HEK293 (cell line): ENCODE data around the gene NEURL2.

Experiments used
- CTCF ChIA-PET: fragments of 350-600 bp; formaldehyde crosslinking; extraction: SDS; loops from one replicate; lab custom pipeline; 2021; ENCODE audit warnings: antibody characterized with exemption; lab: Yijun Ruan, JAX
- POLR2A ChIA-PET: fragments of 300-600 bp; formaldehyde crosslinking; extraction: SDS; loops from one replicate; lab custom pipeline; 2020; ENCODE audit warnings: antibody characterized with exemption, inconsistent platforms; lab: Yijun Ruan, JAX
- H3K27ac ChIP-seq: fragments of 200-500 bp; sonication (Bioruptor generic); 2 replicates; pipeline ENCODE4 v1.5.1; 2014; ENCODE audit warnings: low read depth, low read length, control low read depth, inconsistent platforms; ENCODE audit errors: extremely low read depth
- H3K36me3 ChIP-seq, 2 experiments: fragments of 200-500 bp in 1 of 2; sonication (Bioruptor generic) in 1 of 2; 1 replicate in 1 of 2; 2 replicates in 1 of 2; pipeline ENCODE4 v1.5.1; 2014 to 2017; ENCODE audit warnings: inconsistent platforms in 2 of 2, low read length in 2 of 2; ENCODE audit not compliant: control insufficient read depth in 2 of 2, insufficient read depth in 1 of 2
- H3K4me1 ChIP-seq: fragments of 200-500 bp; sonication (Bioruptor generic); 2 replicates; pipeline ENCODE4 v1.5.1; 2014; ENCODE audit warnings: mild to moderate bottlenecking, low read length, inconsistent platforms; ENCODE audit not compliant: control insufficient read depth, insufficient read depth
- H3K4me3 ChIP-seq: 2 replicates; pipeline ENCODE4 v1.5.1; 2011; ENCODE audit warnings: low read depth, mild to moderate bottlenecking, control low read depth, low read length, moderate library complexity
- H3K9me3 ChIP-seq: fragments of 200-500 bp; sonication (Bioruptor generic); 2 replicates; pipeline ENCODE4 v1.5.1; 2014; ENCODE audit warnings: low read depth, low read length, inconsistent platforms; ENCODE audit not compliant: control insufficient read depth, insufficient read depth
- EGR2 ChIP-seq: fragments of 450-650 bp; formaldehyde crosslinking; IDR thresholded peaks from 2 replicates; pipeline ENCODE4 v1.5.1; 2016; ENCODE audit warnings: low read depth, missing biosample characterization, missing genetic modification characterization
- GLIS1 ChIP-seq: fragments of 450-650 bp; formaldehyde crosslinking; IDR thresholded peaks from 2 replicates; pipeline ENCODE4 v1.5.1; 2016; ENCODE audit warnings: missing biosample characterization, missing genetic modification characterization
- GLIS2 ChIP-seq: fragments of 450-650 bp; formaldehyde crosslinking; IDR thresholded peaks from 2 replicates; pipeline ENCODE4 v1.5.1; 2016; ENCODE audit warnings: missing biosample characterization, missing genetic modification characterization
- KLF10 ChIP-seq: fragments of 450-650 bp; IDR thresholded peaks from 2 replicates; pipeline ENCODE4 v1.5.1; 2018; ENCODE audit warnings: missing biosample characterization, mild to moderate bottlenecking, missing genetic modification characterization
- KLF17 ChIP-seq: fragments of 450-650 bp; formaldehyde crosslinking; IDR thresholded peaks from 2 replicates; pipeline ENCODE4 v1.5.1; 2016; ENCODE audit warnings: missing biosample characterization, missing genetic modification characterization
- PRDM1 ChIP-seq: fragments of 450-650 bp; formaldehyde crosslinking; IDR thresholded peaks from 2 replicates; pipeline ENCODE4; 2016; ENCODE audit warnings: missing biosample characterization, missing genetic modification characterization
- SETDB1 ChIP-seq: IDR thresholded peaks from one replicate; pipeline ENCODE4 v1.6.1; 2017; ENCODE audit warnings: mild to moderate bottlenecking, low read length, moderate library complexity, mixed read lengths; ENCODE audit not compliant: insufficient read length
- ZBTB20 ChIP-seq: fragments of 450-650 bp; formaldehyde crosslinking; IDR thresholded peaks from 2 replicates; pipeline ENCODE4 v1.5.1; 2016; ENCODE audit warnings: missing biosample characterization, missing genetic modification characterization
- ZNF112 ChIP-seq: fragments of 450-650 bp; formaldehyde crosslinking; IDR thresholded peaks from 2 replicates; pipeline ENCODE4 v1.5.0; 2017; ENCODE audit warnings: missing biosample characterization, missing genetic modification characterization
- ZNF121 ChIP-seq: fragments of 450-650 bp; formaldehyde crosslinking; IDR thresholded peaks from 2 replicates; pipeline ENCODE4 v1.5.1; 2016; ENCODE audit warnings: missing biosample characterization, missing genetic modification characterization
- ZNF366 ChIP-seq: fragments of 450-650 bp; formaldehyde crosslinking; conservative IDR thresholded peaks from 2 replicates; pipeline ENCODE4 v1.5.1; 2016; ENCODE audit warnings: missing biosample characterization, missing genetic modification characterization
- ZNF391 ChIP-seq: fragments of 450-650 bp; formaldehyde crosslinking; IDR thresholded peaks from 2 replicates; pipeline ENCODE4 v1.5.1; 2016; ENCODE audit warnings: low read depth, missing biosample characterization, missing genetic modification characterization, borderline replicate concordance
- ZNF561 ChIP-seq: fragments of 450-650 bp; IDR thresholded peaks from 2 replicates; pipeline ENCODE4 v1.5.1; 2018; ENCODE audit warnings: missing biosample characterization, missing genetic modification characterization, borderline replicate concordance
- ZNF571 ChIP-seq: fragments of 450-650 bp; formaldehyde crosslinking; IDR thresholded peaks from 2 replicates; pipeline ENCODE4 v1.5.0; 2017; ENCODE audit warnings: missing biosample characterization, missing genetic modification characterization
- ZNF585B ChIP-seq: fragments of 450-650 bp; formaldehyde crosslinking; IDR thresholded peaks from 2 replicates; pipeline ENCODE4 v1.5.1; 2016; ENCODE audit warnings: missing biosample characterization, missing genetic modification characterization
- ZNF664 ChIP-seq: fragments of 450-650 bp; formaldehyde crosslinking; IDR thresholded peaks from 2 replicates; pipeline ENCODE4 v1.5.1; 2016; ENCODE audit warnings: missing biosample characterization, missing genetic modification characterization
- ZNF701 ChIP-seq: fragments of 450-650 bp; formaldehyde crosslinking; IDR thresholded peaks from 2 replicates; pipeline ENCODE4 v1.5.1; 2016; ENCODE audit warnings: missing biosample characterization, missing genetic modification characterization
- ZNF707 ChIP-seq: fragments of 450-650 bp; formaldehyde crosslinking; IDR thresholded peaks from 2 replicates; pipeline ENCODE4 v1.5.1; 2016; ENCODE audit warnings: missing biosample characterization, missing genetic modification characterization
- ZNF747 ChIP-seq: fragments of 450-650 bp; formaldehyde crosslinking; IDR thresholded peaks from 2 replicates; pipeline ENCODE4 v1.5.1; 2016; ENCODE audit warnings: missing biosample characterization, missing genetic modification characterization
- TF ChIP-seq, protein P1 (sequence below): fragments of 450-650 bp; formaldehyde crosslinking; IDR thresholded peaks from 2 replicates; pipeline ENCODE4 v1.5.1; 2016; ENCODE audit warnings: missing biosample characterization, missing genetic modification characterization
- TF ChIP-seq, protein P2 (sequence below): fragments of 450-650 bp; formaldehyde crosslinking; IDR thresholded peaks from 2 replicates; pipeline ENCODE4 v1.5.1; 2017; ENCODE audit warnings: missing biosample characterization, missing genetic modification characterization
- TF ChIP-seq, protein P3 (sequence below): fragments of 450-650 bp; formaldehyde crosslinking; IDR thresholded peaks from 2 replicates; pipeline ENCODE4 v1.5.1; 2016; ENCODE audit warnings: missing biosample characterization, missing genetic modification characterization
- TF ChIP-seq, protein P4 (sequence below): fragments of 450-650 bp; formaldehyde crosslinking; IDR thresholded peaks from 2 replicates; pipeline ENCODE4 v1.5.1; 2017; ENCODE audit warnings: missing biosample characterization, mild to moderate bottlenecking, missing genetic modification characterization, moderate library complexity

The NEURL2 gene

DNA sequence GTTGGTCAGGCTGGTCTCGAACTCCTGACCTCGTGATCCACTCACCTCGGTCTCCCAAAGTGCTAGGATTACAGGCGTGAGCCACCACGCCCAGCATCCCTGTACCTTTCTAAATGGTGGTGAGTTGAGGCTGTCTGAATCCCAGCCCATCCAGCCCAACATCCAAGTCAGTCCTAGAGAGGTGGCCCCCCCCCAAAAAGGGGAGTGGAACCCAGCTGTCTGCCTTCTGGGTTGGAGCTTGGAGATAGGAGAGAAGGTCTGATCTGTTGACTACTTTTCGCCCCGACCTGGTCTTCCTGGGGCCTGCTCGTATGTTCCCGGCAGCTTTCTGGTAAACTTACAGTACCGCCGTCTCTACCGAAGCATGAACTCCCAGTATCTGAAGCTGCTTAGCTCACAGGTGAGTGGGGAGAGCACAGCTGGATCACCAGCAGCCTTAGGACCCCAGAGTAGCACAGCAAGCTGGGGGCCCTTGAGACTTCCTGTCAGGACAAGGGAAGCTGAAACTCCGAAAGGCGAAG is 5.7 kb upstream of the NEURL2 start (continued):
- TF ChIP-seq ZNF366 (tag by site-specific recombination) (no peak), ZNF664 (tag by site-specific recombination) (no peak), ZNF561 (tag by site-specific recombination) (no peak)

- TF ChIP-seq, protein P1, sequence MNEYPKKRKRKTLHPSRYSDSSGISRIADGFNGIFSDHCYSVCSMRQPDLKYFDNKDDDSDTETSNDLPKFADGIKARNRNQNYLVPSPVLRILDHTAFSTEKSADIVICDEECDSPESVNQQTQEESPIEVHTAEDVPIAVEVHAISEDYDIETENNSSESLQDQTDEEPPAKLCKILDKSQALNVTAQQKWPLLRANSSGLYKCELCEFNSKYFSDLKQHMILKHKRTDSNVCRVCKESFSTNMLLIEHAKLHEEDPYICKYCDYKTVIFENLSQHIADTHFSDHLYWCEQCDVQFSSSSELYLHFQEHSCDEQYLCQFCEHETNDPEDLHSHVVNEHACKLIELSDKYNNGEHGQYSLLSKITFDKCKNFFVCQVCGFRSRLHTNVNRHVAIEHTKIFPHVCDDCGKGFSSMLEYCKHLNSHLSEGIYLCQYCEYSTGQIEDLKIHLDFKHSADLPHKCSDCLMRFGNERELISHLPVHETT (tag by site-specific recombination) = no peak
- TF ChIP-seq ZNF571 (tag by site-specific recombination) (no peak), ZNF707 (tag by site-specific recombination) (no peak), ZNF585B (tag by site-specific recombination) (no peak), GLIS2 (tag by site-specific recombination) (no peak)
- Histone ChIP-seq H3K27ac (no peak overlapping the region), H3K4me3 (no peak overlapping the region), H3K36me3 (peaks cover 0 to 45% of the 10 kb centered on the region in 2 experiments; a peak in 2 of 3 replicates), H3K4me1 (peaks cover 3% of the 10 kb centered on the region; the same call in 1 of the 2 replicates), H3K9me3 (no peaks in the 10 kb centered on the region)
- CTCF ChIA-PET = interaction anchor here (0.5 kb wide), 1 partner anchor 10 kb away, joined by 3 read pairs; no protein-coding TSS in a partner anchor
- POLR2A ChIA-PET = no interaction called here
These were observed 3.8 kb upstream of the NEURL2 start for GRCh38 chr20:45894797-45895196.

- ChIA-PET POLR2A (interaction anchor here (1.0 kb wide), 1 partner anchor 11 kb away, joined by 4 read pairs; no protein-coding TSS in a partner anchor), CTCF (no interaction called here)
- peaks cover 0 to 42% of the 10 kb centered on the region in 2 experiments; a peak in 2 of 3 replicates for H3K36me3 ChIP-seq
- peaks cover 3% of the 10 kb centered on the region; the same call in 1 of the 2 replicates for H3K4me1 ChIP-seq
- H3K4me3 ChIP-seq = no peak overlapping the region
- H3K9me3 ChIP-seq = no peaks in the 10 kb centered on the region
- H3K27ac ChIP-seq = no peak overlapping the region
- no peak for TF ChIP-seq KLF17
- TF ChIP-seq EGR2 (tag by site-specific recombination) = no peak
- peak; percentile 65 for TF ChIP-seq GLIS1
These were observed 2.8 kb upstream of the NEURL2 start for GRCh38 chr20:45893831-45894230.

DNA sequence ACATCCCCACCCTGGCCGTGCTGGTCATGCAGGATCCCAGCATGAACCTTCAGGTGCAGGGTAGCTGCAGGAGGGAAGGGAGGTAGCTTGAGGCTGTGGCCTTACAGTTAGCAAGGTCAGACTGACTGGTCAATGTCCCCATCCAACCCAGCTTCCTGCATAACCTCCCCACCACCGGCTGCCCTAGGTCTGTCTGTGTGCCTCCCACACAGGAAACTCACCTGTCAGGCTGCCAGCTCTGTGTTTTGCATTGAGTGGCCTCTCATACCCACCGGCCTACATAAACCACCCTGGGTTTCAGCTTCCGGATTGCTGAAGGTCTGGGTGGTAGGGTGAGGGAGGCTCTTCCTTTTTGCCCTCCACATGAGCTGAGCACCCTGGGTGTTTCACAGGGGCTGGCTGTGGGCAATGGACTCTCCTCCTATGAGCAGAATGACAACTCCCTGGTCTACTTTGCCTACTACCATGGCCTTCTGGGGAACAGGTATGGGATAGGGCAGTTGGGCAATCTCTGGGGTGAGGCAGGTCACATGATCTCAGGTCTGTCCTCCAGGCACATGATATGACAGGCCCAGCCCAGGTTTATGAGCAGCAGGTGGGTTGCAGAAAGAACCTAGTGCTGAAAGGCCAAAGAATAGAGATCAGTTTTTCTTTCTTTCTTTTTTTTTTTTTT is 2.0 kb upstream of the NEURL2 start:
- Histone ChIP-seq H3K27ac (no peak overlapping the region), H3K4me1 (peaks cover 3% of the 10 kb centered on the region; the same call in 1 of the 2 replicates), H3K4me3 (no peak overlapping the region), H3K9me3 (no peaks in the 10 kb centered on the region), H3K36me3 (peaks cover 0 to 41% of the 10 kb centered on the region in 2 experiments; a peak in 2 of 3 replicates)
- POLR2A ChIA-PET = interaction anchor here (0.7 kb wide), 1 partner anchor 13 kb away, joined by 3 read pairs; no protein-coding TSS in a partner anchor
- CTCF ChIA-PET = interaction anchor here (0.8 to 1.6 kb wide), 2 partner anchors 15 to 41 kb away, joined by 3 to 4 read pairs; no protein-coding TSS in a partner anchor
- TF ChIP-seq KLF10 (tag by site-specific recombination) (no peak), ZNF112 (no peak), ZNF701 (tag by site-specific recombination) (no peak), ZNF747 (tag by site-specific recombination) (no peak), ZNF121 (tag by site-specific recombination) (no peak), ZNF391 (tag by site-specific recombination) (no peak), PRDM1 (tag by site-specific recombination) (no peak), ZBTB20 (no peak), SETDB1 (no peak)
- TF ChIP-seq, protein P2, sequence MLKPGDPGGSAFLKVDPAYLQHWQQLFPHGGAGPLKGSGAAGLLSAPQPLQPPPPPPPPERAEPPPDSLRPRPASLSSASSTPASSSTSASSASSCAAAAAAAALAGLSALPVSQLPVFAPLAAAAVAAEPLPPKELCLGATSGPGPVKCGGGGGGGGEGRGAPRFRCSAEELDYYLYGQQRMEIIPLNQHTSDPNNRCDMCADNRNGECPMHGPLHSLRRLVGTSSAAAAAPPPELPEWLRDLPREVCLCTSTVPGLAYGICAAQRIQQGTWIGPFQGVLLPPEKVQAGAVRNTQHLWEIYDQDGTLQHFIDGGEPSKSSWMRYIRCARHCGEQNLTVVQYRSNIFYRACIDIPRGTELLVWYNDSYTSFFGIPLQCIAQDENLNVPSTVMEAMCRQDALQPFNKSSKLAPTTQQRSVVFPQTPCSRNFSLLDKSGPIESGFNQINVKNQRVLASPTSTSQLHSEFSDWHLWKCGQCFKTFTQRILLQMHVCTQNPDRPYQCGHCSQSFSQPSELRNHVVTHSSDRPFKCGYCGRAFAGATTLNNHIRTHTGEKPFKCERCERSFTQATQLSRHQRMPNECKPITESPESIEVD (tag by site-specific recombination) = no peak
- TF ChIP-seq, protein P3, sequence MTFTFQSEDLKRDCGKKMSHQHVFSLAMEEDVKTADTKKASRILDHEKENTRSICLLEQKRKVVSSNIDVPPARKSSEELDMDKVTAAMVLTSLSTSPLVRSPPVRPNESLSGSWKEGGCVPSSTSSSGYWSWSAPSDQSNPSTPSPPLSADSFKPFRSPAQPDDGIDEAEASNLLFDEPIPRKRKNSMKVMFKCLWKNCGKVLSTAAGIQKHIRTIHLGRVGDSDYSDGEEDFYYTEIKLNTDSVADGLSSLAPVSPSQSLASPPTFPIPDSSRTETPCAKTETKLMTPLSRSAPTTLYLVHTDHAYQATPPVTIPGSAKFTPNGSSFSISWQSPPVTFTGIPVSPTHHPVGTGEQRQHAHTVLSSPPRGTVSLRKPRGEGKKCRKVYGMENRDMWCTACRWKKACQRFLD (tag by site-specific recombination) = no peak
- TF ChIP-seq, protein P4, sequence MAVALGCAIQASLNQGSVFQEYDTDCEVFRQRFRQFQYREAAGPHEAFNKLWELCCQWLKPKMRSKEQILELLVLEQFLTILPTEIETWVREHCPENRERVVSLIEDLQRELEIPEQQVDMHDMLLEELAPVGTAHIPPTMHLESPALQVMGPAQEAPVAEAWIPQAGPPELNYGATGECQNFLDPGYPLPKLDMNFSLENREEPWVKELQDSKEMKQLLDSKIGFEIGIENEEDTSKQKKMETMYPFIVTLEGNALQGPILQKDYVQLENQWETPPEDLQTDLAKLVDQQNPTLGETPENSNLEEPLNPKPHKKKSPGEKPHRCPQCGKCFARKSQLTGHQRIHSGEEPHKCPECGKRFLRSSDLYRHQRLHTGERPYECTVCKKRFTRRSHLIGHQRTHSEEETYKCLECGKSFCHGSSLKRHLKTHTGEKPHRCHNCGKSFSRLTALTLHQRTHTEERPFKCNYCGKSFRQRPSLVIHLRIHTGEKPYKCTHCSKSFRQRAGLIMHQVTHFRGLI (tag by site-specific recombination) = no peak
